SK-N-SH (cell line): ENCODE measurements around the gene KLHL21.

ENCODE experiments used
- CTCF ChIP-seq: fragments of 200-600 bp; sonication (generic); IDR thresholded peaks from 2 replicates; pipeline ENCODE4 v1.6.1; 2017; ENCODE audit warnings: antibody characterized with exemption, mild to moderate bottlenecking, moderate library complexity
- EP300 ChIP-seq, 2 experiments: IDR thresholded peaks; 2 replicates each; pipeline versions ENCODE4 v1.4.0 to v1.6.1; 2012; ENCODE audit warnings: borderline replicate concordance in 1 of 2, low read depth in 1 of 2, low read length in 1 of 2
- EZH2phosphoT487 ChIP-seq: fragments of 200-600 bp; sonication (generic); IDR thresholded peaks from 2 replicates; pipeline ENCODE4 v1.6.1; 2017; ENCODE audit warnings: low read depth, mixed run types, mild to moderate bottlenecking, antibody characterized with exemption, moderate library complexity, borderline replicate concordance
- FOSL2 ChIP-seq: IDR thresholded peaks from 2 replicates; pipeline ENCODE4 v1.4.0; 2012; ENCODE audit warnings: low read depth, mild to moderate bottlenecking, moderate library complexity, borderline replicate concordance
- FOXM1 ChIP-seq: IDR thresholded peaks from 2 replicates; pipeline ENCODE4 v1.4.0; 2012; ENCODE audit warnings: low read depth, mild to moderate bottlenecking
- RAD21 ChIP-seq: IDR thresholded peaks from 2 replicates; pipeline ENCODE4 v1.6.1; 2012; ENCODE audit warnings: mild to moderate bottlenecking, low read length
- SIN3A ChIP-seq: IDR thresholded peaks from 2 replicates; pipeline ENCODE4 v1.6.1; 2012; ENCODE audit warnings: low read depth, mild to moderate bottlenecking, low read length, moderate library complexity, borderline replicate concordance

- TF ChIP-seq CTCF (no peak), RAD21 (no peak), FOSL2 (no peak), EZH2phosphoT487 (no peak), SIN3A (no peak), FOXM1 (no peak), EP300 (IDR thresholded peaks at IDR 0.05; ENCODE audit: borderline replicate concordance in 1 of 2, low read depth in 1 of 2, low read length in 1 of 2) (no peak)
These were observed 12.6 kb downstream of the KLHL21 start for GRCh38 chr1:6590046-6590445.
